ENCODE measurements around the gene PSMF1. TPM values are rescaled to one million over a fixed set of nuclear protein-coding genes. Genes with fewer than 3 reads are reported as not detected.

Gene PSMF1
- total RNA-seq, 6 experiments from 2014 or later: 179 to 208 (median 199) TPM

GRCh38 chr20:1130058-1130694, 11.8 kb downstream of the PSMF1 start:
- Mint-ChIP-seq H3K36me3 (ENCODE audit: low read depth) (peaks cover 58% of the 10 kb centered on the region), H3K27ac (no peak overlapping the region), H3K9me3 (no peaks in the 10 kb centered on the region), H3K27me3 (ENCODE audit: insufficient read depth) (no peaks in the 10 kb centered on the region), H3K4me3 (no peak overlapping the region), H3K4me1 (ENCODE audit: low read depth) (no peaks in the 10 kb centered on the region)
- no peak for TF ChIP-seq CTCF (IDR thresholded peaks at IDR 0.05)
- DNase-seq: no peak

- Mint-ChIP-seq H3K4me1 (ENCODE audit: low read depth) (no peaks in the 10 kb centered on the region), H3K9me3 (no peaks in the 10 kb centered on the region), H3K36me3 (ENCODE audit: low read depth) (peaks cover 63% of the 10 kb centered on the region), H3K27ac (no peak overlapping the region), H3K27me3 (ENCODE audit: insufficient read depth) (no peaks in the 10 kb centered on the region), H3K4me3 (no peak overlapping the region)
- no peak for DNase-seq
- no peak for TF ChIP-seq CTCF (IDR thresholded peaks at IDR 0.05)
These were observed 12.4 kb downstream of the PSMF1 start for GRCh38 chr20:1130847-1131246.

GRCh38 chr20:1131354-1131753, 13.0 kb downstream of the PSMF1 start:
- Mint-ChIP-seq H3K4me3 (no peak overlapping the region), H3K27ac (no peak overlapping the region), H3K9me3 (no peaks in the 10 kb centered on the region), H3K27me3 (ENCODE audit: insufficient read depth) (no peaks in the 10 kb centered on the region), H3K4me1 (ENCODE audit: low read depth) (no peaks in the 10 kb centered on the region), H3K36me3 (ENCODE audit: low read depth) (peaks cover 63% of the 10 kb centered on the region)
- no peak for TF ChIP-seq CTCF (IDR thresholded peaks at IDR 0.05)
- no peak for DNase-seq

- Mint-ChIP-seq H3K9me3 (no peaks in the 10 kb centered on the region), H3K36me3 (ENCODE audit: low read depth) (peaks cover 63% of the 10 kb centered on the region), H3K4me1 (ENCODE audit: low read depth) (no peaks in the 10 kb centered on the region), H3K27ac (no peak overlapping the region), H3K27me3 (ENCODE audit: insufficient read depth) (no peaks in the 10 kb centered on the region), H3K4me3 (no peak overlapping the region)
- no peak for TF ChIP-seq CTCF (IDR thresholded peaks at IDR 0.05)
- no peak for DNase-seq
These were observed 16.0 kb downstream of the PSMF1 start for GRCh38 chr20:1134355-1134754.

GRCh38 chr20:1134836-1135235, 16.4 kb downstream of the PSMF1 start:
- Mint-ChIP-seq H3K4me3 (no peak overlapping the region), H3K4me1 (ENCODE audit: low read depth) (no peaks in the 10 kb centered on the region), H3K9me3 (no peaks in the 10 kb centered on the region), H3K27ac (no peak overlapping the region), H3K36me3 (ENCODE audit: low read depth) (peaks cover 58% of the 10 kb centered on the region), H3K27me3 (ENCODE audit: insufficient read depth) (no peaks in the 10 kb centered on the region)
- no peak for TF ChIP-seq CTCF (IDR thresholded peaks at IDR 0.05)
- DNase-seq: no peak

GRCh38 chr20:1137236-1137635, 18.8 kb downstream of the PSMF1 start:
- no peaks in the 10 kb centered on the region for H3K4me1 Mint-ChIP-seq (ENCODE audit: low read depth)
- H3K4me3 Mint-ChIP-seq: no peak overlapping the region
- no peaks in the 10 kb centered on the region for H3K9me3 Mint-ChIP-seq
- H3K36me3 Mint-ChIP-seq (ENCODE audit: low read depth): peaks cover 50% of the 10 kb centered on the region
- no peaks in the 10 kb centered on the region for H3K27me3 Mint-ChIP-seq (ENCODE audit: insufficient read depth)
- H3K27ac Mint-ChIP-seq: no peak overlapping the region
- TF ChIP-seq CTCF (IDR thresholded peaks at IDR 0.05): no peak
- no peak for DNase-seq

Data from HFFc6 (cell line).